Gastroesophageal sphincter (tissue), 3 donors: ENCODE data around the gene NELFA.

Experiments
- CTCF ChIP-seq, 4 experiments: fragments of 200-600 bp in 2 of 4; fragments of 450-650 bp in 2 of 4; sonication (generic) in 1 of 4; IDR thresholded peaks; one replicate each; pipeline ENCODE4 v1.5.1; 2017 to 2019; ENCODE audit warnings: antibody characterized with exemption in 4 of 4, mild to moderate bottlenecking in 2 of 4, moderate library complexity in 2 of 4
- EP300 ChIP-seq: sonication (generic); formaldehyde crosslinking; IDR thresholded peaks from one replicate; pipeline ENCODE4 v1.6.1; 2017; ENCODE audit warnings: antibody characterized with exemption, mild to moderate bottlenecking
- POLR2A ChIP-seq, 2 donors: fragments of 450-650 bp; IDR thresholded peaks; one replicate each; pipeline ENCODE4 v1.6.1; 2017; ENCODE audit warnings: antibody characterized with exemption in 2 of 2, mild to moderate bottlenecking in 2 of 2, moderate library complexity in 1 of 2
- POLR2AphosphoS5 ChIP-seq: sonication (generic); formaldehyde crosslinking; IDR thresholded peaks from one replicate; pipeline ENCODE4 v1.6.1; 2017; ENCODE audit warnings: antibody characterized with exemption

GRCh38 chr4:1987721-1988326 lies 20.9 kb downstream of the NELFA start:
- TF ChIP-seq POLR2A (IDR thresholded peaks at IDR 0.05) (no peak), CTCF (IDR thresholded peaks at IDR 0.05) (no peak), EP300 (no peak), POLR2AphosphoS5 (no peak)
